Mesodermal cell (in vitro differentiated cells): ENCODE data around the gene PROX2.
A peak's percentile ranks its signal among the peaks of the same experiment; 100 is the strongest.

Experiments
- H3K27ac ChIP-seq: 2 replicates; pipeline ENCODE4 v1.7.0; 2013; ENCODE audit warnings: mild to moderate bottlenecking, low read depth, low read length, moderate library complexity; ENCODE audit not compliant: severe bottlenecking
- H3K36me3 ChIP-seq: 2 replicates; pipeline ENCODE4 v1.7.1; 2013; ENCODE audit warnings: mild to moderate bottlenecking, low read length, moderate library complexity; ENCODE audit not compliant: control insufficient read depth, insufficient read depth
- H3K4me1 ChIP-seq: one replicate; pipeline ENCODE4 v1.7.1; 2013; ENCODE audit warnings: mild to moderate bottlenecking, low read length; ENCODE audit not compliant: insufficient read depth, control insufficient read depth, poor library complexity, severe bottlenecking
- H3K4me3 ChIP-seq: 2 replicates; pipeline ENCODE4 v1.7.0; 2013; ENCODE audit warnings: low read length, control low read depth, mild to moderate bottlenecking; ENCODE audit not compliant: insufficient read depth, poor library complexity, severe bottlenecking; ENCODE audit errors: extremely low read depth
- H3K9me3 ChIP-seq: 2 replicates; pipeline ENCODE4 v1.7.1; 2013; ENCODE audit warnings: mild to moderate bottlenecking, low read length, moderate library complexity; ENCODE audit not compliant: control insufficient read depth
- WGBS, 2 experiments: methylation state at CpG; one replicate each; pipeline ENCODE4 v1.1.5; 2013; ENCODE audit warnings: missing lambda C conversion rate in 2 of 2; ENCODE audit not compliant: insufficient coverage in 2 of 2; 5-methylcytosine and 5-hydroxymethylcytosine counted together

PROX2 gene

GRCh38 chr14:74896400-74896799 is 20.5 kb upstream of the PROX2 start:
- Histone ChIP-seq H3K27ac (no peak overlapping the region), H3K4me3 (no peak overlapping the region), H3K4me1 (no peaks in the 10 kb centered on the region), H3K36me3 (peaks cover 99% of the 10 kb centered on the region), H3K9me3 (no peaks in the 10 kb centered on the region)
- WGBS, 2 experiments = 95 to 96% methylated on average over 2 of the region's 3 CpGs

DNA sequence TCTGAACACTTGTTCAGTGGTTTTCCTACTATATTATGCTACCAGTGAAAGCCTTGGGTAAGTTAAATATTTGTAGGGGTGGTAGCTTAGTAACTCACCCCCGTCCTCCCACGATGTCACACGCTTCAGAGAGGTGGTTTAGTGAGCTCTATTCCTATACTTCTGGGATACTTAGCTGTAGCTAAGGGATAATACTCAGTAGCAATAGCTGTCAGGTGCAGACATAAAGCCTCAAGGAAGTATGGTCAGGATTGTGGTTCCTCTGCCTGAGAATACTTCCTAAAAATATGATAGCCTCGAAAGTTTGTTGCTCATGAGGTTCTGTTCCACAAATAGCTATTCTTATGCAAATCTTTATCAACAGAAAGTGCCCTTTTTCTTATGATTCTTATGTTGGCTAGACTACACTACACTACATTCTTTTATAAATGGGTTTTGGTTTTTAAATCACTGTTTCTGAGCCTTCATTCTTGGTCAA is 17.7 kb upstream of the PROX2 start:
- H3K36me3 ChIP-seq = peaks cover 99% of the 10 kb centered on the region
- peaks cover under 1% of the 10 kb centered on the region for H3K4me1 ChIP-seq
- H3K4me3 ChIP-seq = no peak overlapping the region
- WGBS, 2 experiments = 100% methylated on average over 1 of the region's 4 CpGs
- no peak overlapping the region for H3K27ac ChIP-seq
- no peaks in the 10 kb centered on the region for H3K9me3 ChIP-seq

- 87 to 100% methylated on average over 4 to 5 of the region's 5 CpGs for WGBS, 2 experiments
- Histone ChIP-seq H3K27ac (no peak overlapping the region), H3K4me1 (peaks cover 9% of the 10 kb centered on the region), H3K9me3 (no peaks in the 10 kb centered on the region), H3K4me3 (no peak overlapping the region), H3K36me3 (peaks cover 99% of the 10 kb centered on the region)
Observed at GRCh38 chr14:74892745-74893144, 16.8 kb upstream of the PROX2 start.

DNA sequence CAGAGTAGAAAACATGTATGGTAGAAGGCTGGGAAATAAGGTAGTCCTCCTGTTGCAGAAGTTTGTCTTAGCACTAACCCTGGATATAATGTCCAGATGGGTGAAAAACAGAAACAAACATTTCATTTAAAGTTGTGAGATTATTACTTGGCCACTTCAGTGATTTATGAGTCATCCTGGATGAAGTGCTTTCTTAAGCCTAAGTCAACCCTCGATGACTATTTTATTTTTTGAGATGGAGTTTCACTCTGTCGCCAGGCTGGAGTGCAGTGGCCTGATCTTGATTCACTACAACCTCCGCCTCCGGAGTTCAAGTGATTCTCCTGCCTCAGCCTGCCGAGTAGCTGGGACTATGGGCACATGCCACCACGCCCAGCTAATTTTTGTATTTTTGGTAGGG is 15.9 kb upstream of the PROX2 start:
- Histone ChIP-seq H3K36me3 (peaks cover 91% of the 10 kb centered on the region), H3K4me1 (peaks cover 14% of the 10 kb centered on the region), H3K27ac (no peak overlapping the region), H3K4me3 (no peak overlapping the region), H3K9me3 (no peaks in the 10 kb centered on the region)
- 97 to 100% methylated on average over 6 of the region's 6 CpGs for WGBS, 2 experiments

- Histone ChIP-seq H3K9me3 (no peaks in the 10 kb centered on the region), H3K4me3 (no peak overlapping the region), H3K4me1 (peaks cover 25% of the 10 kb centered on the region), H3K27ac (no peak overlapping the region), H3K36me3 (peaks cover 90% of the 10 kb centered on the region)
- 97 to 100% methylated on average over 1 to 6 of the region's 6 CpGs for WGBS, 2 experiments
Observed at GRCh38 chr14:74890262-74890661, 14.3 kb upstream of the PROX2 start.

DNA sequence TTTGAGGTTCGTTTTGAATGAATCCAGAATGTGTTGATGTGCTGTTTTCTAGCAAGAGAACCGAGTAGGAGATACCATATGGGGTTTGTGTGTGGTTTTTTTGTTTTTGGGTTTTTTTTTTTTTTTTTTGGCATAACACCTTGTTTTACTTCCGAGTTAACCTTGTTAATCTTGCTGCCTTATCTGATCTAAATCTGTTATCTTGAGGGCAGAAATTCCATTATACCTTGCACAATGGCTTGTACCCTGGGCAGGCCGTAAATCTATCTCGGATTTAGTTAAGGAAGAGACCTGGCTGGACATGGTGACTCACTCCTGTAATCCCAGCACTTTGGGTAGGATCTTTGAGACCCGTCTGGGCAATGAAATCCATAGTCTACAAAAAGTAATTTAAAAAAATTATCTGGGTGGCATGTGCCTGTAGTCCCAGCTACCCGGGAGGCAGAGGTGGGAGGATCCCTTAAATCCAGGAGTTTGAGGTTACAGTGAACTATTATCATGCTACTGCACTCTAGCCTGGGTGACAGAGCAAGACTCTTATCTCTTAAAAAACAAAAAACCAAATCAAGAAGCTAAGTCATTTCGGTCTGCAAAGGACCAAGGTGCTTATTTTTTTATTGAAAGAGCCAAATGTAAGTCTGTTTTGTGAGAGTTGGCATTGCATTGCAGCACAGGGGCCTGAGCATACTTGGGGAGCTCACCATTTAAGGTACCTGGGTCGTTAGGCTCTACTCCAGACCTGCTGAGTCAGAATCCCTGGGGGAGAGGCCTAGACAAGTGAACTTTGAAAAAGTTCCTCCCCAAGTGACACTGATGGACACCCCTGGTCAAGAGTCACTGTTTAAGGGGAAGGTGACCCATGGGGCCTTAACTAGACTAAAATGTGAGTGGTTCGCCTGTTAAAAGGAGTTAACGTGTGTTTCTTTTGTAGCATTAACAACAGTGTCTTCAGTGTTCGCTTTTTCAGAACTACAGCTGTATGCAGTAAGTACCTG is 12.5 kb upstream of the PROX2 start:
- Histone ChIP-seq H3K4me1 (peaks cover 33% of the 10 kb centered on the region), H3K9me3 (no peaks in the 10 kb centered on the region), H3K36me3 (peaks cover 90% of the 10 kb centered on the region), H3K27ac (no peak overlapping the region), H3K4me3 (no peak overlapping the region)
- 91 to 93% methylated on average over 7 of the region's 12 CpGs for WGBS, 2 experiments

- Histone ChIP-seq H3K36me3 (peaks cover 66% of the 10 kb centered on the region), H3K9me3 (no peaks in the 10 kb centered on the region), H3K4me3 (no peak overlapping the region), H3K27ac (no peak overlapping the region), H3K4me1 (peaks cover 38% of the 10 kb centered on the region)
- 50 to 100% methylated on average over 1 of the region's 3 CpGs for WGBS, 2 experiments
Observed at GRCh38 chr14:74886001-74886400, 10.1 kb upstream of the PROX2 start.

DNA sequence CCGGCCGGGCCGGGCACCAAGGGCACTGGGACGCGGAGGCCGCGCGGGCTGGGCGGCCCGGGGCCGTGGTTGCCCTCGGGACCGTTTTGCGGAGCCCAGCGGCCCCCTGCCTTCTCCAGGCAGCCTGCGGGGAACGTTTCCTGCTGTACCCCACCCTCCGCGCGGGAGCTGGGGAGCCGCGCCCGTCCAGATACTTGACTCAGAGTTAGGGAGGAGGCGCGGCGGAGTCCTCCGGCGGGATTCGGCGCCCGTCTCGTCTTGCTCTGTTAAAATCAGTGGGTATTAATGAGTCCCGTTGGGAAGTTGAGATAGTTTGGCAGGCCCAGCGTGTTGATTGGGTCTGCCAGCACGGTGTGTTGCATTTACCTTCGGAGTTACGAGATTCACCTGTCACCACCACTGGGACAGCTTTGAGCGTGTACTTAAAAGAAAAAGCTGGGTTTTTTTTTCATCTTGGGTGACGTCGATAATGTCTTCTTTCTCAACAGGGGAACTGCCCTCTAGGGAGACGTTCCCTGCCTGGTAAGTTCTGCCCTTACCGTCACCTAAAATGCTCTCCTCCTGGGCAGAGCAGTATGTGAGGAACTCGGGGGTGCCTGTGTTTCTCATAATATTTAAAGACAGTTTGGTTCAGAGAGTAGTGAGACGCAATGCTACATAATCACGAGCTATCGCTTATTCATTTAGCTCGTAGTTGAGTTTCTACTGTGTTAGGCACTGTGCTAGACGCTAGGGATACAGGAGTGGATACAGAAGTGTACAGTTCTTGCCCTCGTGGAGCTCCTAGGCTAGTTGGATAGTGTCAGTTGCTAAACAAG is 6.4 kb upstream of the PROX2 start:
- WGBS, 2 experiments = 5% methylated on average over 30 to 40 of the region's 49 CpGs
- Histone ChIP-seq H3K36me3 (peaks cover 34% of the 10 kb centered on the region), H3K27ac (peak overlapping the region; percentile 83)

DNA sequence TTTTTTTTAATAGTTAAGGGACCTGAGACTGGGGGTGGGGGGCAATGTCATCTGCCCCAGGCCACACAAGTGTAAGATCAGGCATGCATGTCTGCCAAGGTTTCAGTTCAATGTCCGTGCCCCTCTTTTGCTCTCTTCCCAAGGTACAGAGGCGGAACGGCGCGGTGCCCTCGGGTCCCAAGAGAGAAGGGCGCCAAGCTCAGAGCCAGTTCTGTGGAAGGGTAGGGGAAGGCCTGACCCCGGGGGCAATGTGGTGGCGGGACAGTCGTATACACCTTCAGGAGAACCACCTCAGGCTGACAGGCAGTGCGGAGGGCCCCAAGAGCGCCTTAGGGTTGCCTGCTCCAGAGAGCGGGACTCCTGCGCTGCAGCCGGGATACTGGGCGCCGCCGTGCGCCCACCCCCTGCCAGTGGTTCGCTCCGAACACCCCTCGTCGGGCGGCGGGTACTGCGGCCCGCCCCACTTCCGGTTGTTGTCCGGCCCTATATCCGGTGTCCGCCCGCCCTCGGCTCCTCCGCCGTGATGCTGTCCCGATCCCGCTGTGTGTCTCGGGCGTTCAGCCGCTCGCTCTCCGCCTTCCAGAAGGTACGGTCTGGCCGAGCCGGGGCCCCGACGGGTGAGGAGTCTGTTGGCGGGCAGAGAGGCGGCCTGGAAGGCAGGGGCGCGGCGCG is 5.6 kb upstream of the PROX2 start, which contains the start of gene DLST:
Gene DLST, plus strand, starts transcription at position 486 of the 672 bp plus-strand sequence. Its CDS starts 38 bp downstream, at position 524.
- WGBS, 2 experiments = 0% methylated on average over 45 to 46 of the region's 53 CpGs
- Histone ChIP-seq H3K4me1 (peaks cover 25% of the 10 kb centered on the region), H3K4me3 (peak within 1 kb of the TSS; percentile 95), H3K9me3 (no peaks in the 10 kb centered on the region), H3K27ac (peak within 1 kb of the TSS; percentile 83), H3K36me3 (peaks cover 30% of the 10 kb centered on the region)

More for the DNA sequence above, 6.4 kb upstream of the PROX2 start:
- Histone ChIP-seq H3K9me3 (no peaks in the 10 kb centered on the region), H3K4me1 (peaks cover 30% of the 10 kb centered on the region), H3K4me3 (peak overlapping the region; percentile 95)
